Endothelial cell of umbilical vein (primary cell): ENCODE results near the gene TMEM225B. TPM values are rescaled to one million over a fixed set of nuclear protein-coding genes. Genes with fewer than 3 reads are reported as not detected.
A peak's percentile ranks its signal among the peaks of the same experiment; 100 is the strongest.

Source experiments
- BruUV-seq: library from RNA; stranded (reverse); fragments of 400-500 nt; replicated peaks from 2 replicates; lab custom pipeline; 2021; lab: Mats Ljungman, UMichigan
- CTCF ChIA-PET: fragments of 300-600, 350-600 bp; sonication (Branson Sonifier 250); formaldehyde crosslinking; loops from one replicate; lab custom pipeline; 2021; ENCODE audit warnings: antibody characterized with exemption, inconsistent platforms; lab: Charles Lee
- POLR2A ChIA-PET: fragments of 300-600, 350-600 bp; sonication (Branson Sonifier 250); formaldehyde crosslinking; loops from one replicate; lab custom pipeline; 2021; ENCODE audit warnings: antibody characterized with exemption, inconsistent platforms; lab: Charles Lee
- DNase-seq: peaks from one replicate; pipeline ENCODE4 v3.0.0-alpha.2; 2011; ENCODE audit warnings: low read depth, low spot score
- FAIRE-seq: peaks from 2 replicates; lab custom pipeline; 2011; peaks lifted over from hg19 to GRCh38; lab: Jason Lieb, UNC
- H2AFZ ChIP-seq: 2 replicates; pipeline ENCODE4 v1.6.0; 2012; ENCODE audit warnings: low read depth, low read length, control low read depth, inconsistent platforms
- H3K27ac ChIP-seq: 2 replicates; pipeline ENCODE4 v1.5.1; 2011; ENCODE audit warnings: low read depth, mild to moderate bottlenecking, control low read depth, low read length, moderate library complexity; ENCODE audit not compliant: insufficient read depth
- H3K27me3 ChIP-seq, 2 experiments: 2 replicates each; pipeline versions ENCODE4 v1.6.0 to v1.6.1; 2011; ENCODE audit warnings: low read length in 2 of 2, mixed read lengths in 1 of 2; ENCODE audit not compliant: control insufficient read depth in 2 of 2, insufficient read depth in 2 of 2
- H3K36me3 ChIP-seq, 2 experiments: 2 replicates in 1 of 2; 3 replicates in 1 of 2; pipeline ENCODE4 v1.5.1; 2011; ENCODE audit warnings: low read length in 2 of 2, mild to moderate bottlenecking in 1 of 2, moderate library complexity in 1 of 2; ENCODE audit not compliant: control insufficient read depth in 2 of 2, insufficient read depth in 2 of 2; ENCODE audit errors: extremely low read depth in 1 of 2
- H3K4me1 ChIP-seq: 3 replicates; pipeline ENCODE4 v1.5.1; 2011; ENCODE audit warnings: mild to moderate bottlenecking, low read length; ENCODE audit not compliant: control insufficient read depth, insufficient read depth; ENCODE audit errors: extremely low read depth
- H3K4me2 ChIP-seq: 2 replicates; pipeline ENCODE4 v1.6.1; 2011; ENCODE audit warnings: low read length, control low read depth, mixed read lengths; ENCODE audit not compliant: insufficient read depth
- H3K4me3 ChIP-seq, 3 experiments: fragments of 200-600 bp in 1 of 3; sonication (generic), shearing (Covaris generic) in 1 of 3; replicated peaks in 1 of 3; 2 replicates each; pipeline ENCODE4 v1.5.1; 2011 to 2016; ENCODE audit warnings: control low read depth in 3 of 3, low read length in 3 of 3, mild to moderate bottlenecking in 2 of 3, inconsistent platforms in 1 of 3, low read depth in 1 of 3, moderate library complexity in 1 of 3; ENCODE audit not compliant: insufficient read depth in 1 of 3
- H3K79me2 ChIP-seq: 2 replicates; pipeline ENCODE4 v1.6.0; 2012; ENCODE audit warnings: low read length, inconsistent platforms; ENCODE audit not compliant: control insufficient read depth, insufficient read depth
- H3K9ac ChIP-seq: replicated peaks from 2 replicates; pipeline ENCODE3; 2011; ENCODE audit warnings: low read length, control low read depth; ENCODE audit not compliant: insufficient read depth; ENCODE audit errors: extremely low read depth
- H3K9me1 ChIP-seq: replicated peaks from 3 replicates; pipeline ENCODE4 v1.6.0; 2011; ENCODE audit warnings: mild to moderate bottlenecking, low read length; ENCODE audit not compliant: control insufficient read depth, insufficient read depth; ENCODE audit errors: extremely low read depth
- H3K9me3 ChIP-seq: replicated peaks from 2 replicates; pipeline ENCODE4 v1.5.1; 2012; ENCODE audit warnings: low read length, inconsistent platforms; ENCODE audit not compliant: control insufficient read depth, insufficient read depth
- H4K20me1 ChIP-seq: replicated peaks from 2 replicates; pipeline ENCODE3; 2011; ENCODE audit warnings: mild to moderate bottlenecking, low read length; ENCODE audit not compliant: control insufficient read depth, insufficient read depth; ENCODE audit errors: extremely low read depth
- CTCF ChIP-seq, 2 donors: IDR thresholded peaks; 1 replicate in 1 of 2; 2 replicates in 1 of 2; pipeline ENCODE4 v1.5.1; 2011; ENCODE audit warnings: low read length in 2 of 2, mild to moderate bottlenecking in 2 of 2, moderate library complexity in 2 of 2, control low read depth in 1 of 2, inconsistent platforms in 1 of 2, low read depth in 1 of 2; ENCODE audit not compliant: insufficient read depth in 1 of 2; ENCODE audit errors: extremely low read depth in 1 of 2
- EZH2 ChIP-seq: IDR thresholded peaks from 2 replicates; pipeline ENCODE4 v1.6.1; 2012; ENCODE audit warnings: borderline replicate concordance, low read depth, mild to moderate bottlenecking, moderate library complexity, low read length, inconsistent platforms; ENCODE audit not compliant: severe bottlenecking
- FOS ChIP-seq: IDR thresholded peaks from 2 replicates; pipeline ENCODE4 v1.6.1; 2011; ENCODE audit warnings: mild to moderate bottlenecking, low read length, moderate library complexity, borderline replicate concordance; ENCODE audit not compliant: insufficient read depth
- GATA2 ChIP-seq: IDR thresholded peaks from 2 replicates; pipeline ENCODE4 v1.7.0; 2011; ENCODE audit warnings: low read depth, mild to moderate bottlenecking, moderate library complexity, mixed read lengths, low read length; ENCODE audit not compliant: insufficient read length, insufficient read depth
- JUN ChIP-seq: IDR thresholded peaks from 2 replicates; pipeline ENCODE4 v1.6.1; 2011; ENCODE audit warnings: borderline replicate concordance, low read depth; ENCODE audit not compliant: insufficient read length, insufficient read depth
- MAX ChIP-seq: IDR thresholded peaks from 2 replicates; pipeline ENCODE4 v1.6.1; 2011; ENCODE audit not compliant: insufficient read depth, insufficient read length
- MYC ChIP-seq: IDR thresholded peaks from one replicate; pipeline ENCODE4 v1.6.1; 2011; ENCODE audit warnings: mild to moderate bottlenecking, low read depth, low read length
- POLR2A ChIP-seq: IDR thresholded peaks from 2 replicates; pipeline ENCODE4 v1.6.1; 2012; ENCODE audit warnings: low read depth, mild to moderate bottlenecking, control low read depth, low read length
- POLR2AphosphoS5 ChIP-seq: IDR thresholded peaks from 2 replicates; pipeline ENCODE4 v1.6.1; 2012; ENCODE audit warnings: low read depth, mild to moderate bottlenecking, control low read depth, low read length, moderate library complexity; ENCODE audit not compliant: insufficient read depth
- dilution Hi-C: fragments of 300-500 bp; cut with MboI; formaldehyde crosslinking; loops from one replicate; pipeline ENCODE4 v1.15.0; 2019; ENCODE audit warnings: low sequenced_read_pairs; ENCODE audit not compliant: extremely low pct_ligation_motif_present
- intact Hi-C: fragments of 100-400 bp; cut with micrococcal nuclease; formaldehyde crosslinking; loops from one replicate; pipeline ENCODE4 v1.10.0; 2022
- polyA plus RNA-seq, 4 experiments: library from polyadenylated mRNA; depleted of rRNA in 3 of 4; stranded (reverse) in 3 of 4; unstranded in 1 of 4; fragments of >200 nt; gene quantifications; 2 replicates each; pipeline versions ENCODE4 v1.2.1 to v1.2.3, GENCODE V29; 2011 to 2012; ENCODE audit warnings: missing spikeins in 1 of 4
- total RNA-seq: library from RNA; stranded (reverse); gene quantifications from 2 replicates; pipeline ENCODE4 v1.2.3, GENCODE V29; 2021

The TMEM225B gene
- total and polyA plus RNA-seq, 2 donors (not counting 3 experiments of a cell fraction or from before 2014, with no cell fraction given), result 0.29 TPM; not detected in 1

- Histone ChIP-seq H3K79me2 (peaks cover 13% of the 10 kb centered on the region), H3K9me1 (no peaks in the 10 kb centered on the region), H3K4me1 (peaks cover 20% of the 10 kb centered on the region), H3K9ac (peak overlapping the region; percentile 91), H4K20me1 (no peaks in the 10 kb centered on the region), H3K4me2 (peak overlapping the region; percentile 83), H3K27me3 (no peaks in the 10 kb centered on the region), H3K4me3 (peak overlapping the region; percentile 80 to 86 (median 84)), H3K27ac (peak overlapping the region; percentile 73), H3K36me3 (peaks cover 4 to 16% of the 10 kb centered on the region in 2 experiments), H2AFZ (peak overlapping the region; percentile 87), H3K9me3 (no peaks in the 10 kb centered on the region)
- intact Hi-C loops (loop anchor here (2.0 kb wide), 1 partner anchor 57 kb away; the partner anchor contains the start of gene ZSCAN25), dilution Hi-C loops (no loop called here)
- ChIA-PET POLR2A (interaction anchor here (1.2 kb wide), 1 partner anchor 62 kb away, joined by 3 read pairs; no protein-coding TSS in a partner anchor), CTCF (interaction anchor here (1.4 to 2.3 kb wide), 2 partner anchors 55 to 57 kb away, joined by 3 to 6 read pairs; partner anchors contain the start of genes ZKSCAN5 and ZSCAN25)
- no peak for TF ChIP-seq JUN
- no peak for TF ChIP-seq FOS
- no peak for TF ChIP-seq MYC
- TF ChIP-seq EZH2, result no peak
- no peak for TF ChIP-seq MAX
- no peak for TF ChIP-seq POLR2AphosphoS5
- TF ChIP-seq POLR2A, result no peak
- TF ChIP-seq CTCF (IDR thresholded peaks at IDR 0.05; ENCODE audit: extremely low read depth in 1 of 2, insufficient read depth in 1 of 2, low read depth in 1 of 2, low read length in 2 of 2), result no peak
- no peak for TF ChIP-seq GATA2
- FAIRE-seq, result peak; percentile 40
- BruUV-seq, result TSS peak; percentile 11
- DNase-seq, result no peak
These were observed 38.7 kb upstream of the TMEM225B start for GRCh38 chr7:99559175-99559915.
